ENCODE measurements around the gene MDN1. TPM values are rescaled to one million over a fixed set of nuclear protein-coding genes. Genes with fewer than 3 reads are reported as not detected.
"Not testable (repeated sequence)": the region's sequence is repeated elsewhere in the genome, so short reads cannot be mapped to it uniquely, and the experiment has no call there.

Gene MDN1
- total RNA-seq, 4 donors from 2014 or later = 21.3 to 30.4 (median 24.1) TPM

GRCh38 chr6:89786970-89787369 is 32.6 kb downstream of the MDN1 start:
- no peaks in the 10 kb centered on the region for H3K27me3 ChIP-seq
- H3K27ac ChIP-seq = no peak overlapping the region
- H3K4me3 ChIP-seq = no peak overlapping the region
- ATAC-seq = no peak
- 100% methylated on average over 2 of the region's 2 CpGs for WGBS, 2 donors (ENCODE audit: low coverage in 1 of 2)
- peaks cover 4 to 100% of the 10 kb centered on the region in 2 donors for H3K36me3 ChIP-seq
- peaks cover 0 to 6% (median 0%) of the 10 kb centered on the region in 3 donors for H3K9me3 ChIP-seq
- no peaks in the 10 kb centered on the region for H3K4me1 ChIP-seq
- TF ChIP-seq, protein P1, sequence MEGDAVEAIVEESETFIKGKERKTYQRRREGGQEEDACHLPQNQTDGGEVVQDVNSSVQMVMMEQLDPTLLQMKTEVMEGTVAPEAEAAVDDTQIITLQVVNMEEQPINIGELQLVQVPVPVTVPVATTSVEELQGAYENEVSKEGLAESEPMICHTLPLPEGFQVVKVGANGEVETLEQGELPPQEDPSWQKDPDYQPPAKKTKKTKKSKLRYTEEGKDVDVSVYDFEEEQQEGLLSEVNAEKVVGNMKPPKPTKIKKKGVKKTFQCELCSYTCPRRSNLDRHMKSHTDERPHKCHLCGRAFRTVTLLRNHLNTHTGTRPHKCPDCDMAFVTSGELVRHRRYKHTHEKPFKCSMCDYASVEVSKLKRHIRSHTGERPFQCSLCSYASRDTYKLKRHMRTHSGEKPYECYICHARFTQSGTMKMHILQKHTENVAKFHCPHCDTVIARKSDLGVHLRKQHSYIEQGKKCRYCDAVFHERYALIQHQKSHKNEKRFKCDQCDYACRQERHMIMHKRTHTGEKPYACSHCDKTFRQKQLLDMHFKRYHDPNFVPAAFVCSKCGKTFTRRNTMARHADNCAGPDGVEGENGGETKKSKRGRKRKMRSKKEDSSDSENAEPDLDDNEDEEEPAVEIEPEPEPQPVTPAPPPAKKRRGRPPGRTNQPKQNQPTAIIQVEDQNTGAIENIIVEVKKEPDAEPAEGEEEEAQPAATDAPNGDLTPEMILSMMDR (IDR thresholded peaks at IDR 0.05) = no peak
- no peak for TF ChIP-seq EP300 (IDR thresholded peaks at IDR 0.05)
- TF ChIP-seq POLR2AphosphoS5 (IDR thresholded peaks at IDR 0.05) = no peak
- TF ChIP-seq POLR2A (IDR thresholded peaks at IDR 0.05) = no peak

DNA sequence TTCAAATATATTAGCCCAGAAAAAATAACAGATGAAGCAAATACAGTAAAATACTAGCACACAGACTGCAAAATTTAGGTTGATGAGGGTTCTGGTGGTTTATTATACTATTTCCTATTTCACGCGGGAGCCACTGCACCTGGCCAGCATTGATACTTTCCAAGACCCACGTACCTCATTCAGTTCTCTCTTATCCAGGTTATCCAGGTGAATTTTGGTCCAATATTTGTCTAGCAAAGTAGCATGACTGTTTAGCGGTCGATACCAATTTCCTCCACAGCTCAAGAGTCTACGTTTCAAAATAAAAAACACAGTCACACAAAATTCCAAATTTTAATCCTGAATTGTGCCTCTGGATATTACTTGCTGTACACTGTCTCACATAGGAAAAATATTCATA is 34.8 kb downstream of the MDN1 start:
- Histone ChIP-seq H3K27ac (no peak overlapping the region), H3K4me1 (no peaks in the 10 kb centered on the region), H3K36me3 (peaks cover 6 to 100% of the 10 kb centered on the region in 2 donors), H3K4me3 (no peak overlapping the region), H3K27me3 (no peaks in the 10 kb centered on the region), H3K9me3 (peaks cover 0 to 6% (median 0%) of the 10 kb centered on the region in 3 donors)
- ATAC-seq = no peak
- TF ChIP-seq EP300 (IDR thresholded peaks at IDR 0.05) (no peak), POLR2A (IDR thresholded peaks at IDR 0.05) (no peak), POLR2AphosphoS5 (IDR thresholded peaks at IDR 0.05) (no peak)
- TF ChIP-seq, protein P1 (IDR thresholded peaks at IDR 0.05) = no peak
- WGBS, 2 donors (ENCODE audit: low coverage in 1 of 2) = 81 to 84% methylated on average over 6 of the region's 6 CpGs

DNA sequence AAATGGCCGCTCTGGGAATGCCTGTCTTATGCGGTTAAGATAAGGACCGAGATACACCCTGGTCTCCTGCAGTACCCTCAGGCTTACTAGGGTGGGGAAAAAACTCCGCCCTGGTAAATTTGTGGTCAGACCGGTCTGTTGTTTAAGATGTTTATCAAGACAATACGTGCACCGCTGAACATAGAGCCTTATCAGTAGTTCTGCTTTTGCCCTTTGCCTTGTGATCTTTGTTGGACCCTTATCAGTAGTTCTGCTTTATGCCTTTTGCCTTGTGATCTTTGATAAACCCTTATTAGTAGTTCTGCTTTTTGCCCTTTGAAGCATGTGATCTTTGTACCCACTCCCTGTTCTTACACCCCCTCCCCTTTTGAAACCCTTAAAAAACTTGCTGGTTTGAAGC is 36.3 kb downstream of the MDN1 start:
- peaks cover 6 to 99% of the 10 kb centered on the region in 2 donors for H3K36me3 ChIP-seq
- not testable (repeated sequence) for H3K27me3 ChIP-seq, H3K27ac ChIP-seq, H3K4me3 ChIP-seq, H3K9me3 ChIP-seq, ATAC-seq, H3K4me1 ChIP-seq
- 91 to 98% methylated on average over 6 to 7 of the region's 7 CpGs for WGBS, 2 donors (ENCODE audit: low coverage in 1 of 2)

- H3K9me3 ChIP-seq = peaks cover 0 to 6% (median 0%) of the 10 kb centered on the region in 3 donors
- H3K4me3 ChIP-seq = no peak overlapping the region
- no peak for ATAC-seq
- peaks cover 6 to 92% of the 10 kb centered on the region in 2 donors for H3K36me3 ChIP-seq
- no peak overlapping the region for H3K27ac ChIP-seq
- no peaks in the 10 kb centered on the region for H3K4me1 ChIP-seq
- WGBS, 2 donors (ENCODE audit: low coverage in 1 of 2) = 60 to 89% methylated on average over 1 of the region's 1 CpG
- no peak for TF ChIP-seq POLR2A (IDR thresholded peaks at IDR 0.05)
- TF ChIP-seq, protein P1 (IDR thresholded peaks at IDR 0.05) = no peak
- TF ChIP-seq POLR2AphosphoS5 (IDR thresholded peaks at IDR 0.05) = no peak
- no peak for TF ChIP-seq EP300 (IDR thresholded peaks at IDR 0.05)
- H3K27me3 ChIP-seq = no peaks in the 10 kb centered on the region
Observed at GRCh38 chr6:89782222-89782621, 37.4 kb downstream of the MDN1 start.

- H3K4me3 ChIP-seq = no peak overlapping the region
- H3K9me3 ChIP-seq = peaks cover 0 to 6% (median 0%) of the 10 kb centered on the region in 3 donors
- TF ChIP-seq EP300 (IDR thresholded peaks at IDR 0.05) (no peak), POLR2AphosphoS5 (IDR thresholded peaks at IDR 0.05) (no peak), POLR2A (IDR thresholded peaks at IDR 0.05) (no peak)
- TF ChIP-seq, protein P1 (IDR thresholded peaks at IDR 0.05) = no peak
- peaks cover 6 to 87% of the 10 kb centered on the region in 2 donors for H3K36me3 ChIP-seq
- H3K27ac ChIP-seq = no peak overlapping the region
- ATAC-seq = no peak
- H3K27me3 ChIP-seq = no peaks in the 10 kb centered on the region
- 94 to 95% methylated on average over 6 of the region's 6 CpGs for WGBS, 2 donors (ENCODE audit: low coverage in 1 of 2)
- H3K4me1 ChIP-seq = no peaks in the 10 kb centered on the region
Observed at GRCh38 chr6:89781070-89782034, 38.2 kb downstream of the MDN1 start.

All from gastroesophageal sphincter (tissue), 4 donors.